MM.1S (cell line): ENCODE results near the gene TANC1.

Source experiments
- DNase-seq: peaks from one replicate; pipeline ENCODE4 v3.0.0-alpha.2; 2015
- H2AFZ ChIP-seq: fragments of 300-600 bp; sonication (generic); 2 replicates; pipeline ENCODE4 v1.6.0; 2016; ENCODE audit warnings: antibody characterized with exemption, low read length
- H3F3A ChIP-seq: fragments of 300-600 bp; sonication (generic); 2 replicates; pipeline ENCODE4 v1.6.1; 2016; ENCODE audit warnings: mild to moderate bottlenecking, antibody characterized with exemption, low read length, moderate library complexity, mixed read lengths; ENCODE audit not compliant: insufficient read depth
- H3K27ac ChIP-seq: fragments of 300-600 bp; sonication (generic); 2 replicates; pipeline ENCODE4 v1.5.1; 2016; ENCODE audit warnings: mild to moderate bottlenecking, low read length
- H3K27me3 ChIP-seq: fragments of 300-600 bp; sonication (generic); replicated peaks from 2 replicates; pipeline ENCODE4 v1.6.0; 2016; ENCODE audit warnings: low read length; ENCODE audit not compliant: insufficient read depth
- H3K36me3 ChIP-seq: fragments of 300-600 bp; sonication (generic); replicated peaks from 2 replicates; pipeline ENCODE4 v1.6.1; 2016; ENCODE audit warnings: mild to moderate bottlenecking, low read length, mixed read lengths; ENCODE audit not compliant: insufficient read depth
- H3K4me1 ChIP-seq: fragments of 300-600 bp; sonication (generic); 2 replicates; pipeline ENCODE4 v1.6.1; 2016; ENCODE audit warnings: low read length, mixed read lengths
- H3K4me2 ChIP-seq: fragments of 300-600 bp; sonication (generic); 2 replicates; pipeline ENCODE4 v1.6.0; 2016; ENCODE audit warnings: low read depth, low read length
- H3K4me3 ChIP-seq: fragments of 300-600 bp; sonication (generic); 2 replicates; pipeline ENCODE4 v1.5.1; 2016; ENCODE audit warnings: low read length, mixed read lengths
- H3K79me2 ChIP-seq: fragments of 300-600 bp; sonication (generic); 2 replicates; pipeline ENCODE4 v1.6.1; 2016; ENCODE audit warnings: mixed run types, low read length, mixed read lengths
- H3K9ac ChIP-seq: fragments of 300-600 bp; sonication (generic); 2 replicates; pipeline ENCODE4 v1.6.1; 2016; ENCODE audit warnings: low read length, mixed read lengths
- H3K9me2 ChIP-seq: fragments of 300-600 bp; sonication (generic); replicated peaks from 2 replicates; pipeline ENCODE4 v1.6.1; 2016; ENCODE audit warnings: mild to moderate bottlenecking, low read length, mixed read lengths; ENCODE audit not compliant: insufficient read depth
- H3K9me3 ChIP-seq: fragments of 300-600 bp; sonication (generic); replicated peaks from 2 replicates; pipeline ENCODE4 v1.6.1; 2016; ENCODE audit warnings: mild to moderate bottlenecking, low read length, mixed read lengths; ENCODE audit not compliant: insufficient read depth
- H4K20me1 ChIP-seq: fragments of 300-600 bp; sonication (generic); 2 replicates; pipeline ENCODE4 v1.6.1; 2016; ENCODE audit warnings: mild to moderate bottlenecking, low read length, moderate library complexity, mixed read lengths; ENCODE audit not compliant: insufficient read depth
- CTCF ChIP-seq: fragments of 300-600 bp; sonication (generic); IDR thresholded peaks from 2 replicates; pipeline ENCODE4 v1.5.1; 2016; ENCODE audit warnings: antibody characterized with exemption, low read length, mixed read lengths
- EZH2 ChIP-seq: fragments of 300-600 bp; sonication (generic); optimal IDR thresholded peaks from 2 replicates; pipeline ENCODE3; 2017; ENCODE audit warnings: low read depth, mild to moderate bottlenecking, antibody characterized with exemption, low read length, mixed read lengths
- EZH2phosphoT487 ChIP-seq: fragments of 300-600 bp; sonication (generic); IDR thresholded peaks from 2 replicates; pipeline ENCODE4 v1.6.1; 2018; ENCODE audit warnings: antibody characterized with exemption, low read length

The TANC1 gene

GRCh38 chr2:159124441-159124911 lies 156.0 kb downstream of the TANC1 start:
- no peak for DNase-seq
- Histone ChIP-seq H3K27ac (no peak overlapping the region), H3K36me3 (no peaks in the 10 kb centered on the region), H3F3A (no peaks in the 10 kb centered on the region), H2AFZ (no peak overlapping the region), H3K4me3 (no peak overlapping the region), H3K4me2 (no peak overlapping the region), H3K9me2 (no peaks in the 10 kb centered on the region), H3K9ac (no peak overlapping the region), H3K9me3 (no peaks in the 10 kb centered on the region), H3K4me1 (peaks cover 4% of the 10 kb centered on the region), H4K20me1 (no peaks in the 10 kb centered on the region), H3K27me3 (no peaks in the 10 kb centered on the region), H3K79me2 (no peaks in the 10 kb centered on the region)
- TF ChIP-seq CTCF, result no peak
- no peak for TF ChIP-seq EZH2
- no peak for TF ChIP-seq EZH2phosphoT487

GRCh38 chr2:159124931-159125467 lies 156.6 kb downstream of the TANC1 start:
- H3K4me2 ChIP-seq, result no peak overlapping the region
- no peak overlapping the region for H3K27ac ChIP-seq
- no peak overlapping the region for H2AFZ ChIP-seq
- no peaks in the 10 kb centered on the region for H3F3A ChIP-seq
- no peaks in the 10 kb centered on the region for H3K9me3 ChIP-seq
- no peaks in the 10 kb centered on the region for H3K27me3 ChIP-seq
- no peaks in the 10 kb centered on the region for H3K79me2 ChIP-seq
- H3K4me3 ChIP-seq, result no peak overlapping the region
- no peak overlapping the region for H3K9ac ChIP-seq
- no peak for DNase-seq
- no peaks in the 10 kb centered on the region for H3K9me2 ChIP-seq
- no peaks in the 10 kb centered on the region for H3K36me3 ChIP-seq
- H4K20me1 ChIP-seq, result no peaks in the 10 kb centered on the region
- H3K4me1 ChIP-seq, result no peaks in the 10 kb centered on the region
- TF ChIP-seq EZH2phosphoT487 (no peak), EZH2 (no peak), CTCF (no peak)

- H3K9me3 ChIP-seq, result no peaks in the 10 kb centered on the region
- no peak overlapping the region for H3K27ac ChIP-seq
- no peak overlapping the region for H3K4me2 ChIP-seq
- H3K36me3 ChIP-seq, result no peaks in the 10 kb centered on the region
- H3K4me1 ChIP-seq, result no peaks in the 10 kb centered on the region
- H3K4me3 ChIP-seq, result no peak overlapping the region
- no peaks in the 10 kb centered on the region for H4K20me1 ChIP-seq
- no peak for DNase-seq
- H3K9ac ChIP-seq, result no peak overlapping the region
- TF ChIP-seq EZH2 (no peak), CTCF (no peak), EZH2phosphoT487 (no peak)
- no peaks in the 10 kb centered on the region for H3K9me2 ChIP-seq
- H2AFZ ChIP-seq, result no peak overlapping the region
- no peaks in the 10 kb centered on the region for H3K79me2 ChIP-seq
- H3F3A ChIP-seq, result no peaks in the 10 kb centered on the region
- no peaks in the 10 kb centered on the region for H3K27me3 ChIP-seq
These were observed 157.4 kb downstream of the TANC1 start for GRCh38 chr2:159125858-159126257.
